NOMO-1 treated with DMSO at 0.1 percent for 48 hours (cell line): ENCODE data around the gene UFSP2.
A peak's percentile ranks its signal among the peaks of the same experiment; 100 is the strongest.

ENCODE experiments used
- DNase-seq: peaks from one replicate; lab custom pipeline; 2025; ENCODE audit not compliant: unreplicated experiment; lab: John Stamatoyannopoulos, UW

Gene UFSP2

GRCh38 chr4:185429660-185430059 is 3.9 kb upstream of the UFSP2 start:
- no peak for DNase-seq

GRCh38 chr4:185426960-185427688 is 1.4 kb upstream of the UFSP2 start:
- DNase-seq = no peak

- no peak for DNase-seq
Observed at GRCh38 chr4:185424905-185425646, 688 bp downstream of the UFSP2 start.

- DNase-seq = no peak
Observed at GRCh38 chr4:185421366-185422124, 4.2 kb downstream of the UFSP2 start.

GRCh38 chr4:185416955-185417354 is 8.8 kb downstream of the UFSP2 start:
- DNase-seq = no peak

GRCh38 chr4:185412412-185412811 is 13.4 kb downstream of the UFSP2 start:
- no peak for DNase-seq

GRCh38 chr4:185411849-185412248 is 13.9 kb downstream of the UFSP2 start:
- no peak for DNase-seq

GRCh38 chr4:185408432-185408831 is 17.3 kb downstream of the UFSP2 start:
- DNase-seq = no peak

- DNase-seq = peak; percentile 78
Observed at GRCh38 chr4:185405296-185405999, 20.3 kb downstream of the UFSP2 start.

- DNase-seq = no peak
Observed at GRCh38 chr4:185404031-185404430, 21.7 kb downstream of the UFSP2 start.

GRCh38 chr4:185399466-185399865 is 26.3 kb downstream of the UFSP2 start:
- no peak for DNase-seq

GRCh38 chr4:185398618-185399017 is 27.1 kb downstream of the UFSP2 start:
- DNase-seq = no peak

GRCh38 chr4:185396724-185397385 is 28.9 kb downstream of the UFSP2 start, which contains the start of gene ANKRD37:
TSS of gene ANKRD37 (plus strand) at chr4:185396841. CDS start at chr4:185396924, 83 bp downstream.
- DNase-seq = no peak

GRCh38 chr4:185395956-185396723 is 29.6 kb downstream of the UFSP2 start:
- peak; percentile 92 for DNase-seq

- DNase-seq = peak; percentile 11
Observed at GRCh38 chr4:185395238-185395955, 30.4 kb downstream of the UFSP2 start, which contains the start of gene LRP2BP. TSS of gene LRP2BP (minus strand) at chr4:185395924. CDS start at chr4:185378186, 17,738 bp downstream.

- no peak for DNase-seq
Observed at GRCh38 chr4:185394568-185395237, 31.1 kb downstream of the UFSP2 start.

GRCh38 chr4:185392156-185392555 is 33.6 kb downstream of the UFSP2 start:
- DNase-seq = no peak

GRCh38 chr4:185390941-185391340 is 34.8 kb downstream of the UFSP2 start:
- DNase-seq = no peak
